Mesenchymal stem cell (in vitro differentiated cells and primary cell): ENCODE results near the gene FOLR1.
"Not testable (repeated sequence)": the region's sequence is repeated elsewhere in the genome, so short reads cannot be mapped to it uniquely, and the experiment has no call there.

Experiments used
- DNase-seq: peaks from one replicate; pipeline ENCODE4 v3.0.0-alpha.2; 2013
- H2AFZ ChIP-seq: one replicate; pipeline ENCODE4 v1.6.1; 2013; ENCODE audit warnings: low read depth, mild to moderate bottlenecking, control low read depth, inconsistent platforms, low read length, moderate library complexity
- H2AK5ac ChIP-seq: 2 replicates; pipeline ENCODE4 v1.6.1; 2013; ENCODE audit warnings: low read length, moderate library complexity, mild to moderate bottlenecking, inconsistent platforms; ENCODE audit not compliant: severe bottlenecking
- H2BK120ac ChIP-seq: one replicate; pipeline ENCODE4 v1.6.1; 2013; ENCODE audit warnings: low read depth, mild to moderate bottlenecking, inconsistent platforms, low read length, moderate library complexity
- H2BK12ac ChIP-seq, 2 experiments: one replicate each; pipeline ENCODE4 v1.6.1; 2013; ENCODE audit warnings: inconsistent platforms in 2 of 2, low read length in 2 of 2, mild to moderate bottlenecking in 2 of 2, moderate library complexity in 2 of 2, control low read depth in 1 of 2
- H2BK15ac ChIP-seq: one replicate; pipeline ENCODE4 v1.6.1; 2013; ENCODE audit warnings: mild to moderate bottlenecking, low read depth, inconsistent platforms; ENCODE audit not compliant: poor library complexity, severe bottlenecking
- H2BK5ac ChIP-seq: 2 replicates; pipeline ENCODE4 v1.6.1; 2013; ENCODE audit warnings: low read depth, mild to moderate bottlenecking, low read length, control low read depth, inconsistent platforms; ENCODE audit not compliant: poor library complexity, severe bottlenecking
- H3K14ac ChIP-seq, 2 experiments: one replicate each; pipeline ENCODE4 v1.6.1; 2013; ENCODE audit warnings: inconsistent platforms in 2 of 2, low read length in 2 of 2, control low read depth in 1 of 2, mild to moderate bottlenecking in 1 of 2, moderate library complexity in 1 of 2
- H3K18ac ChIP-seq, 2 experiments: one replicate each; pipeline ENCODE4 v1.6.1; 2013; ENCODE audit warnings: inconsistent platforms in 2 of 2, low read length in 2 of 2, control low read depth in 1 of 2, low read depth in 1 of 2, mild to moderate bottlenecking in 1 of 2
- H3K23ac ChIP-seq, 2 experiments: one replicate each; pipeline ENCODE4 v1.6.1; 2013; ENCODE audit warnings: inconsistent platforms in 2 of 2, low read length in 2 of 2, mild to moderate bottlenecking in 2 of 2, moderate library complexity in 2 of 2, control low read depth in 1 of 2
- H3K27ac ChIP-seq: 2 replicates; pipeline ENCODE4 v1.5.1; 2013; ENCODE audit warnings: mild to moderate bottlenecking, moderate library complexity, low read length, control low read depth, inconsistent platforms; ENCODE audit not compliant: poor library complexity, severe bottlenecking
- H3K27me3 ChIP-seq, 2 experiments: 2 replicates each; pipeline versions ENCODE4 v1.6.1 to v1.7.0; 2013; ENCODE audit warnings: low read length in 2 of 2, mild to moderate bottlenecking in 2 of 2, moderate library complexity in 2 of 2, control low read depth in 1 of 2, inconsistent platforms in 1 of 2; ENCODE audit not compliant: control insufficient read depth in 1 of 2, insufficient read depth in 1 of 2
- H3K36me3 ChIP-seq, 2 experiments: 2 replicates each; pipeline versions ENCODE4 v1.6.1 to v1.7.0; 2013; ENCODE audit warnings: low read length in 2 of 2, control low read depth in 1 of 2, inconsistent platforms in 1 of 2, low read depth in 1 of 2, mild to moderate bottlenecking in 1 of 2; ENCODE audit not compliant: insufficient read depth in 2 of 2, control insufficient read depth in 1 of 2
- H3K4ac ChIP-seq, 2 experiments: one replicate each; pipeline ENCODE4 v1.6.1; 2013; ENCODE audit warnings: inconsistent platforms in 2 of 2, low read length in 2 of 2, mild to moderate bottlenecking in 2 of 2, moderate library complexity in 2 of 2, control low read depth in 1 of 2, low read depth in 1 of 2
- H3K4me1 ChIP-seq: 2 replicates; pipeline ENCODE4 v1.6.1; 2013; ENCODE audit warnings: low read depth, low read length, control low read depth; ENCODE audit not compliant: control insufficient read depth, insufficient read depth
- H3K4me2 ChIP-seq: 2 replicates; pipeline ENCODE4 v1.6.1; 2013; ENCODE audit warnings: low read length, mild to moderate bottlenecking, inconsistent platforms; ENCODE audit not compliant: poor library complexity, severe bottlenecking
- H3K4me3 ChIP-seq, 2 experiments: 2 replicates each; pipeline versions ENCODE4 v1.5.1 to v1.7.0; 2013; ENCODE audit warnings: low read length in 2 of 2, mild to moderate bottlenecking in 2 of 2, control low read depth in 1 of 2, low read depth in 1 of 2; ENCODE audit not compliant: insufficient read depth in 1 of 2
- H3K79me1 ChIP-seq: replicated peaks from 2 replicates; pipeline ENCODE4 v1.6.1; 2013; ENCODE audit warnings: mild to moderate bottlenecking, control low read depth, low read length, inconsistent platforms; ENCODE audit not compliant: poor library complexity, severe bottlenecking
- H3K9ac ChIP-seq: 2 replicates; pipeline ENCODE4 v1.7.0; 2013; ENCODE audit warnings: mild to moderate bottlenecking, low read length, moderate library complexity
- H3K9me3 ChIP-seq: 2 replicates; pipeline ENCODE4 v1.7.0; 2013; ENCODE audit warnings: mild to moderate bottlenecking, low read length; ENCODE audit not compliant: control insufficient read depth
- H4K8ac ChIP-seq: one replicate; pipeline ENCODE4 v1.6.1; 2013; ENCODE audit warnings: inconsistent platforms, mild to moderate bottlenecking, low read length, moderate library complexity
- H4K91ac ChIP-seq: one replicate; pipeline ENCODE4 v1.6.1; 2013; ENCODE audit warnings: mild to moderate bottlenecking, low read length, inconsistent platforms
- WGBS: methylation state at CpG from one replicate; pipeline ENCODE4 v1.1.7; 2013; ENCODE audit warnings: mixed read lengths; 5-methylcytosine and 5-hydroxymethylcytosine counted together

Gene FOLR1

GRCh38 chr11:72150882-72151281, 41.1 kb upstream of the FOLR1 start:
- 78% methylated on average over 4 of the region's 4 CpGs for WGBS
- Histone ChIP-seq H3K4me2 (no peak overlapping the region), H3K4me1 (no peaks in the 10 kb centered on the region)

GRCh38 chr11:72153874-72154273, 38.1 kb upstream of the FOLR1 start:
- WGBS: 87% methylated on average over 4 of the region's 6 CpGs
- not testable (repeated sequence) for H2AK5ac ChIP-seq, H3K18ac ChIP-seq, H3K27ac ChIP-seq, DNase-seq, H3K79me1 ChIP-seq, H4K91ac ChIP-seq, H3K14ac ChIP-seq, H4K8ac ChIP-seq, H2BK15ac ChIP-seq, H3K36me3 ChIP-seq, H2BK5ac ChIP-seq, H2BK12ac ChIP-seq, H3K27me3 ChIP-seq, H2AFZ ChIP-seq, H3K4me2 ChIP-seq, H3K4ac ChIP-seq, H3K4me3 ChIP-seq, H3K4me1 ChIP-seq, H3K23ac ChIP-seq, H3K9me3 ChIP-seq, H3K9ac ChIP-seq, H2BK120ac ChIP-seq

More at GRCh38 chr11:72150882-72151281, 41.1 kb upstream of the FOLR1 start:
- Histone ChIP-seq H4K91ac (no peak overlapping the region), H3K23ac (no peak overlapping the region), H2AFZ (no peak overlapping the region), H2BK5ac (no peak overlapping the region), H3K79me1 (no peaks in the 10 kb centered on the region), H3K9me3 (no peaks in the 10 kb centered on the region), H4K8ac (no peak overlapping the region), H3K27ac (no peak overlapping the region), H2BK12ac (no peak overlapping the region), H3K4me3 (no peak overlapping the region), H3K27me3 (no peaks in the 10 kb centered on the region), H3K4ac (no peak overlapping the region), H3K18ac (no peak overlapping the region), H3K9ac (no peak overlapping the region), H2BK120ac (no peak overlapping the region), H3K14ac (no peak overlapping the region), H2BK15ac (no peak overlapping the region), H3K36me3 (no peaks in the 10 kb centered on the region), H2AK5ac (no peak overlapping the region)
- no peak for DNase-seq

GRCh38 chr11:72154816-72155215, 37.1 kb upstream of the FOLR1 start:
- Histone ChIP-seq H3K9ac (no peak overlapping the region), H3K9me3 (no peaks in the 10 kb centered on the region), H3K18ac (no peak overlapping the region), H2BK120ac (no peak overlapping the region), H3K4me3 (no peak overlapping the region), H3K4me2 (no peak overlapping the region), H4K8ac (no peak overlapping the region), H2BK15ac (no peak overlapping the region), H3K27me3 (peaks cover 10 to 12% of the 10 kb centered on the region in 2 experiments), H3K36me3 (no peaks in the 10 kb centered on the region), H3K14ac (no peak overlapping the region), H4K91ac (no peak overlapping the region), H2BK12ac (no peak overlapping the region), H3K79me1 (no peaks in the 10 kb centered on the region), H2AFZ (no peak overlapping the region), H3K4me1 (no peaks in the 10 kb centered on the region), H2AK5ac (no peak overlapping the region), H3K4ac (no peak overlapping the region), H2BK5ac (no peak overlapping the region), H3K23ac (no peak overlapping the region), H3K27ac (no peak overlapping the region)
- no peak for DNase-seq
- 80% methylated on average over 3 of the region's 3 CpGs for WGBS

GRCh38 chr11:72155751-72156150, 36.2 kb upstream of the FOLR1 start:
- Histone ChIP-seq H2AFZ (no peak overlapping the region), H3K27ac (no peak overlapping the region), H3K79me1 (no peaks in the 10 kb centered on the region), H3K23ac (no peak overlapping the region), H4K8ac (no peak overlapping the region), H2BK15ac (no peak overlapping the region), H3K4me2 (no peak overlapping the region), H3K4ac (no peak overlapping the region), H2BK5ac (no peak overlapping the region), H3K18ac (no peak overlapping the region), H3K4me1 (no peaks in the 10 kb centered on the region), H2AK5ac (no peak overlapping the region), H3K4me3 (no peak overlapping the region), H3K9me3 (no peaks in the 10 kb centered on the region), H2BK12ac (no peak overlapping the region), H3K27me3 (peaks cover 10 to 12% of the 10 kb centered on the region in 2 experiments), H3K14ac (no peak overlapping the region), H2BK120ac (no peak overlapping the region), H3K36me3 (no peaks in the 10 kb centered on the region), H3K9ac (no peak overlapping the region), H4K91ac (no peak overlapping the region)
- no peak for DNase-seq
- 69% methylated on average over 3 of the region's 4 CpGs for WGBS
